ENCODE data around the gene GNA14. TPM values are rescaled to one million over a fixed set of nuclear protein-coding genes. Genes with fewer than 3 reads are reported as not detected.

Gene GNA14
- total and polyA plus RNA-seq, 2 experiments from 2014 or later = 3.9 to 10.5 TPM

GRCh38 chr9:77451507-77451906 is 196.6 kb downstream of the GNA14 start:
- TF ChIP-seq NANOG (IDR thresholded peaks at IDR 0.05; ENCODE audit: borderline replicate concordance) = no peak
- no peak for TF ChIP-seq CTCF (conservative IDR thresholded peaks at IDR 0.05; ENCODE audit: low read depth in 2 of 2)
- no peak for TF ChIP-seq JUNB (IDR thresholded peaks at IDR 0.05; ENCODE audit: unreplicated experiment)
- TF ChIP-seq EZH2phosphoT487 (IDR thresholded peaks at IDR 0.05; ENCODE audit: unreplicated experiment) = no peak
- no peak for TF ChIP-seq POLR2AphosphoS5 (IDR thresholded peaks at IDR 0.05; ENCODE audit: low read depth)
- TF ChIP-seq ZNF114 (CRISPR knock-in tag; IDR thresholded peaks at IDR 0.05) = no peak
- TF ChIP-seq, protein P1, sequence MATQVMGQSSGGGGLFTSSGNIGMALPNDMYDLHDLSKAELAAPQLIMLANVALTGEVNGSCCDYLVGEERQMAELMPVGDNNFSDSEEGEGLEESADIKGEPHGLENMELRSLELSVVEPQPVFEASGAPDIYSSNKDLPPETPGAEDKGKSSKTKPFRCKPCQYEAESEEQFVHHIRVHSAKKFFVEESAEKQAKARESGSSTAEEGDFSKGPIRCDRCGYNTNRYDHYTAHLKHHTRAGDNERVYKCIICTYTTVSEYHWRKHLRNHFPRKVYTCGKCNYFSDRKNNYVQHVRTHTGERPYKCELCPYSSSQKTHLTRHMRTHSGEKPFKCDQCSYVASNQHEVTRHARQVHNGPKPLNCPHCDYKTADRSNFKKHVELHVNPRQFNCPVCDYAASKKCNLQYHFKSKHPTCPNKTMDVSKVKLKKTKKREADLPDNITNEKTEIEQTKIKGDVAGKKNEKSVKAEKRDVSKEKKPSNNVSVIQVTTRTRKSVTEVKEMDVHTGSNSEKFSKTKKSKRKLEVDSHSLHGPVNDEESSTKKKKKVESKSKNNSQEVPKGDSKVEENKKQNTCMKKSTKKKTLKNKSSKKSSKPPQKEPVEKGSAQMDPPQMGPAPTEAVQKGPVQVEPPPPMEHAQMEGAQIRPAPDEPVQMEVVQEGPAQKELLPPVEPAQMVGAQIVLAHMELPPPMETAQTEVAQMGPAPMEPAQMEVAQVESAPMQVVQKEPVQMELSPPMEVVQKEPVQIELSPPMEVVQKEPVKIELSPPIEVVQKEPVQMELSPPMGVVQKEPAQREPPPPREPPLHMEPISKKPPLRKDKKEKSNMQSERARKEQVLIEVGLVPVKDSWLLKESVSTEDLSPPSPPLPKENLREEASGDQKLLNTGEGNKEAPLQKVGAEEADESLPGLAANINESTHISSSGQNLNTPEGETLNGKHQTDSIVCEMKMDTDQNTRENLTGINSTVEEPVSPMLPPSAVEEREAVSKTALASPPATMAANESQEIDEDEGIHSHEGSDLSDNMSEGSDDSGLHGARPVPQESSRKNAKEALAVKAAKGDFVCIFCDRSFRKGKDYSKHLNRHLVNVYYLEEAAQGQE (IDR thresholded peaks at IDR 0.05; ENCODE audit: unreplicated experiment) = no peak
- TF ChIP-seq EZH2 (IDR thresholded peaks at IDR 0.05; ENCODE audit: low read depth, unreplicated experiment) = no peak
- no peak for TF ChIP-seq STAT1 (IDR thresholded peaks at IDR 0.05; ENCODE audit: unreplicated experiment)
- no peak for TF ChIP-seq ZNF331 (CRISPR knock-in tag; IDR thresholded peaks at IDR 0.05; ENCODE audit: low read depth)

GRCh38 chr9:77450085-77450475 is 198.0 kb downstream of the GNA14 start:
- Mint-ChIP-seq H3K4me1 (peaks cover 2% of the 10 kb centered on the region; the same call in 1 of the 3 replicates), H3K27me3 (ENCODE audit: insufficient read depth, low read depth, poor library complexity) (no peaks in the 10 kb centered on the region), H3K4me3 (no peak overlapping the region), H3K36me3 (ENCODE audit: low read depth) (peaks cover 12% of the 10 kb centered on the region; the same call in 2 of the 3 replicates), H3K9me3 (peaks cover 13% of the 10 kb centered on the region), H3K27ac (no peak overlapping the region)
- Histone ChIP-seq H3K4me2 (no peak overlapping the region), H3K4me3 (no peak overlapping the region), H4K20me1 (replicated peaks; ENCODE audit: insufficient read depth) (no peaks in the 10 kb centered on the region), H3K79me2 (replicated peaks; ENCODE audit: insufficient read depth) (no peaks in the 10 kb centered on the region), H3K9me2 (ENCODE audit: insufficient read depth) (peaks cover 6% of the 10 kb centered on the region), H3F3A (replicated peaks; ENCODE audit: low read depth) (no peaks in the 10 kb centered on the region), H3K36me3 (ENCODE audit: insufficient read depth) (no peaks in the 10 kb centered on the region), H3K4me1 (ENCODE audit: insufficient read depth) (peaks cover 8% of the 10 kb centered on the region; the same call in 1 of the 2 replicates), H3K27me3 (ENCODE audit: insufficient read depth) (no peaks in the 10 kb centered on the region), H2AFZ (no peak overlapping the region), H3K27ac (ENCODE audit: low read depth) (no peak overlapping the region)
- ATAC-seq (no peak), DNase-seq (ENCODE audit: low spot score) (no peak)
- TF ChIP-seq, protein P2, sequence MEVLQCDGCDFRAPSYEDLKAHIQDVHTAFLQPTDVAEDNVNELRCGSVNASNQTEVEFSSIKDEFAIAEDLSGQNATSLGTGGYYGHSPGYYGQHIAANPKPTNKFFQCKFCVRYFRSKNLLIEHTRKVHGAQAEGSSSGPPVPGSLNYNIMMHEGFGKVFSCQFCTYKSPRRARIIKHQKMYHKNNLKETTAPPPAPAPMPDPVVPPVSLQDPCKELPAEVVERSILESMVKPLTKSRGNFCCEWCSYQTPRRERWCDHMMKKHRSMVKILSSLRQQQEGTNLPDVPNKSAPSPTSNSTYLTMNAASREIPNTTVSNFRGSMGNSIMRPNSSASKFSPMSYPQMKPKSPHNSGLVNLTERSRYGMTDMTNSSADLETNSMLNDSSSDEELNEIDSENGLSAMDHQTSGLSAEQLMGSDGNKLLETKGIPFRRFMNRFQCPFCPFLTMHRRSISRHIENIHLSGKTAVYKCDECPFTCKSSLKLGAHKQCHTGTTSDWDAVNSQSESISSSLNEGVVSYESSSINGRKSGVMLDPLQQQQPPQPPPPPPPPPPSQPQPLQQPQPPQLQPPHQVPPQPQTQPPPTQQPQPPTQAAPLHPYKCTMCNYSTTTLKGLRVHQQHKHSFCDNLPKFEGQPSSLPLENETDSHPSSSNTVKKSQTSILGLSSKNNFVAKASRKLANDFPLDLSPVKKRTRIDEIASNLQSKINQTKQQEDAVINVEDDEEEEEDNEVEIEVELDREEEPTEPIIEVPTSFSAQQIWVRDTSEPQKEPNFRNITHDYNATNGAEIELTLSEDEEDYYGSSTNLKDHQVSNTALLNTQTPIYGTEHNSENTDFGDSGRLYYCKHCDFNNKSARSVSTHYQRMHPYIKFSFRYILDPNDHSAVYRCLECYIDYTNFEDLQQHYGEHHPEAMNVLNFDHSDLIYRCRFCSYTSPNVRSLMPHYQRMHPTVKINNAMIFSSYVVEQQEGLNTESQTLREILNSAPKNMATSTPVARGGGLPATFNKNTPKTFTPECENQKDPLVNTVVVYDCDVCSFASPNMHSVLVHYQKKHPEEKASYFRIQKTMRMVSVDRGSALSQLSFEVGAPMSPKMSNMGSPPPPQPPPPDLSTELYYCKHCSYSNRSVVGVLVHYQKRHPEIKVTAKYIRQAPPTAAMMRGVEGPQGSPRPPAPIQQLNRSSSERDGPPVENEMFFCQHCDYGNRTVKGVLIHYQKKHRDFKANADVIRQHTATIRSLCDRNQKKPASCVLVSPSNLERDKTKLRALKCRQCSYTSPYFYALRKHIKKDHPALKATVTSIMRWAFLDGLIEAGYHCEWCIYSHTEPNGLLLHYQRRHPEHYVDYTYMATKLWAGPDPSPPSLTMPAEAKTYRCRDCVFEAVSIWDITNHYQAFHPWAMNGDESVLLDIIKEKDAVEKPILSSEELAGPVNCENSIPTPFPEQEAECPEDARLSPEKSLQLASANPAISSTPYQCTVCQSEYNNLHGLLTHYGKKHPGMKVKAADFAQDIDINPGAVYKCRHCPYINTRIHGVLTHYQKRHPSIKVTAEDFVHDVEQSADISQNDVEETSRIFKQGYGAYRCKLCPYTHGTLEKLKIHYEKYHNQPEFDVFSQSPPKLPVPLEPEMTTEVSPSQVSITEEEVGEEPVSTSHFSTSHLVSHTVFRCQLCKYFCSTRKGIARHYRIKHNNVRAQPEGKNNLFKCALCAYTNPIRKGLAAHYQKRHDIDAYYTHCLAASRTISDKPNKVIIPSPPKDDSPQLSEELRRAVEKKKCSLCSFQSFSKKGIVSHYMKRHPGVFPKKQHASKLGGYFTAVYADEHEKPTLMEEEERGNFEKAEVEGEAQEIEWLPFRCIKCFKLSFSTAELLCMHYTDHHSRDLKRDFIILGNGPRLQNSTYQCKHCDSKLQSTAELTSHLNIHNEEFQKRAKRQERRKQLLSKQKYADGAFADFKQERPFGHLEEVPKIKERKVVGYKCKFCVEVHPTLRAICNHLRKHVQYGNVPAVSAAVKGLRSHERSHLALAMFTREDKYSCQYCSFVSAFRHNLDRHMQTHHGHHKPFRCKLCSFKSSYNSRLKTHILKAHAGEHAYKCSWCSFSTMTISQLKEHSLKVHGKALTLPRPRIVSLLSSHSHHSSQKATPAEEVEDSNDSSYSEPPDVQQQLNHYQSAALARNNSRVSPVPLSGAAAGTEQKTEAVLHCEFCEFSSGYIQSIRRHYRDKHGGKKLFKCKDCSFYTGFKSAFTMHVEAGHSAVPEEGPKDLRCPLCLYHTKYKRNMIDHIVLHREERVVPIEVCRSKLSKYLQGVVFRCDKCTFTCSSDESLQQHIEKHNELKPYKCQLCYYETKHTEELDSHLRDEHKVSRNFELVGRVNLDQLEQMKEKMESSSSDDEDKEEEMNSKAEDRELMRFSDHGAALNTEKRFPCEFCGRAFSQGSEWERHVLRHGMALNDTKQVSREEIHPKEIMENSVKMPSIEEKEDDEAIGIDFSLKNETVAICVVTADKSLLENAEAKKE (CRISPR knock-in tag; IDR thresholded peaks at IDR 0.05) = no peak

More at GRCh38 chr9:77451507-77451906, 196.6 kb downstream of the GNA14 start:
- Histone ChIP-seq H3K36me3 (ENCODE audit: insufficient read depth) (no peaks in the 10 kb centered on the region), H2AFZ (no peak overlapping the region), H3K27ac (ENCODE audit: low read depth) (no peak overlapping the region), H3K27me3 (ENCODE audit: insufficient read depth) (no peaks in the 10 kb centered on the region), H4K20me1 (replicated peaks; ENCODE audit: insufficient read depth) (no peaks in the 10 kb centered on the region), H3K9me2 (ENCODE audit: insufficient read depth) (peaks cover 6% of the 10 kb centered on the region), H3F3A (replicated peaks; ENCODE audit: low read depth) (no peaks in the 10 kb centered on the region), H3K4me1 (ENCODE audit: insufficient read depth) (peaks cover 8% of the 10 kb centered on the region), H3K4me2 (no peak overlapping the region), H3K4me3 (no peak overlapping the region), H3K79me2 (replicated peaks; ENCODE audit: insufficient read depth) (no peaks in the 10 kb centered on the region)
- no peak overlapping the region for H3K27ac Mint-ChIP-seq
- DNase-seq (ENCODE audit: low spot score) = no peak
- H3K4me3 Mint-ChIP-seq = no peak overlapping the region
- no peak for ATAC-seq
- no peaks in the 10 kb centered on the region for H3K27me3 Mint-ChIP-seq (ENCODE audit: insufficient read depth, low read depth, poor library complexity)
- peaks cover 13% of the 10 kb centered on the region for H3K9me3 Mint-ChIP-seq
- peaks cover 10% of the 10 kb centered on the region; the same call in 2 of the 3 replicates for H3K4me1 Mint-ChIP-seq
- H3K36me3 Mint-ChIP-seq (ENCODE audit: low read depth) = peaks cover 12% of the 10 kb centered on the region; the same call in 2 of the 3 replicates

All from GM23338 (cell line).